Skin epidermis (tissue), 12 donors: ENCODE measurements around the gene VCPKMT.

ENCODE experiments used
- H3K27ac ChIP-seq, 21 experiments: fragments of 200-600 bp; sonication (generic) in 11 of 21; one replicate each; pipeline ENCODE4 v1.5.0; 2020; ENCODE audit warnings: mild to moderate bottlenecking in 3 of 21, inconsistent platforms in 2 of 21, moderate library complexity in 2 of 21
- H3K4me3 ChIP-seq, 7 experiments: fragments of 200-600 bp; sonication (generic) in 2 of 7; one replicate each; pipeline ENCODE4 v1.5.0; 2020; ENCODE audit warnings: inconsistent platforms in 2 of 7, mild to moderate bottlenecking in 2 of 7, moderate library complexity in 1 of 7

The VCPKMT gene

GRCh38 chr14:50116181-50116956 lies at the start of gene VCPKMT:
Gene VCPKMT (minus strand): TSS chr14:50116572. CDS start chr14:50116552, 20 bp downstream.
- peak within 1 kb of the TSS; percentile 57 to 95 (median 76) for H3K4me3 ChIP-seq
- H3K27ac ChIP-seq, result peak within 1 kb of the TSS; percentile 40 to 95 (median 86)

- H3K4me3 ChIP-seq, result no peak overlapping the region
- no peak overlapping the region for H3K27ac ChIP-seq
Observed at GRCh38 chr14:50156111-50156510, 39.7 kb upstream of the VCPKMT start.

GRCh38 chr14:50148799-50149198 lies 32.4 kb upstream of the VCPKMT start:
- H3K4me3 ChIP-seq, result no peak overlapping the region

GRCh38 chr14:50139192-50139591 lies 22.8 kb upstream of the VCPKMT start:
- H3K4me3 ChIP-seq, result no peak overlapping the region

More at GRCh38 chr14:50148799-50149198, 32.4 kb upstream of the VCPKMT start:
- no peak overlapping the region for H3K27ac ChIP-seq

GRCh38 chr14:50127802-50128201 lies 11.4 kb upstream of the VCPKMT start:
- Histone ChIP-seq H3K27ac (no peak overlapping the region), H3K4me3 (no peak overlapping the region)

More at GRCh38 chr14:50139192-50139591, 22.8 kb upstream of the VCPKMT start:
- no peak overlapping the region for H3K27ac ChIP-seq

- no peak overlapping the region for H3K27ac ChIP-seq
- H3K4me3 ChIP-seq, result no peak overlapping the region
Observed at GRCh38 chr14:50123062-50123461, 6.7 kb upstream of the VCPKMT start.

GRCh38 chr14:50122291-50122690 lies 5.9 kb upstream of the VCPKMT start:
- H3K4me3 ChIP-seq, result no peak overlapping the region
- H3K27ac ChIP-seq, result no peak overlapping the region

- H3K4me3 ChIP-seq, result no peak overlapping the region
- H3K27ac ChIP-seq, result no peak overlapping the region
Observed at GRCh38 chr14:50121486-50121885, 5.1 kb upstream of the VCPKMT start.

GRCh38 chr14:50117456-50117855 lies 1.1 kb upstream of the VCPKMT start:
- H3K4me3 ChIP-seq, result no peak overlapping the region
- H3K27ac ChIP-seq, result peak overlapping the region in 6 of 21 experiments; percentile 65 to 95 (median 90)

- peak overlapping the region in 20 of 21 experiments; percentile 41 to 95 (median 86) for H3K27ac ChIP-seq
- peak overlapping the region; percentile 57 to 95 (median 76) for H3K4me3 ChIP-seq
Observed at GRCh38 chr14:50116966-50117365, 594 bp upstream of the VCPKMT start.

- no peak overlapping the region for H3K4me3 ChIP-seq
- no peak overlapping the region for H3K27ac ChIP-seq
Observed at GRCh38 chr14:50113381-50114035, 2.9 kb downstream of the VCPKMT start.

- H3K4me3 ChIP-seq, result no peak overlapping the region
Observed at GRCh38 chr14:50110323-50111037, 5.9 kb downstream of the VCPKMT start.

GRCh38 chr14:50109342-50109741 lies 7.0 kb downstream of the VCPKMT start:
- no peak overlapping the region for H3K4me3 ChIP-seq
- no peak overlapping the region for H3K27ac ChIP-seq

More at GRCh38 chr14:50110323-50111037, 5.9 kb downstream of the VCPKMT start:
- no peak overlapping the region for H3K27ac ChIP-seq

GRCh38 chr14:50107850-50108249 lies 8.5 kb downstream of the VCPKMT start:
- H3K4me3 ChIP-seq, result no peak overlapping the region
- H3K27ac ChIP-seq, result peak overlapping the region in 5 of 21 experiments; percentile 21 to 51 (median 41)

GRCh38 chr14:50106178-50106577 lies 10.2 kb downstream of the VCPKMT start:
- H3K4me3 ChIP-seq, result no peak overlapping the region
- peak overlapping the region in 1 of 21 experiments; percentile 1 for H3K27ac ChIP-seq

- Histone ChIP-seq H3K27ac (peak overlapping the region in 1 of 21 experiments; percentile 59), H3K4me3 (no peak overlapping the region)
Observed at GRCh38 chr14:50103558-50103957, 12.8 kb downstream of the VCPKMT start.

- Histone ChIP-seq H3K27ac (no peak overlapping the region), H3K4me3 (no peak overlapping the region)
Observed at GRCh38 chr14:50101417-50101816, 15.0 kb downstream of the VCPKMT start.

- no peak overlapping the region for H3K4me3 ChIP-seq
Observed at GRCh38 chr14:50100805-50101204, 15.6 kb downstream of the VCPKMT start.

GRCh38 chr14:50099335-50099734 lies 17.0 kb downstream of the VCPKMT start:
- no peak overlapping the region for H3K27ac ChIP-seq

More at GRCh38 chr14:50100805-50101204, 15.6 kb downstream of the VCPKMT start:
- no peak overlapping the region for H3K27ac ChIP-seq

GRCh38 chr14:50095895-50096294 lies 20.5 kb downstream of the VCPKMT start:
- Histone ChIP-seq H3K4me3 (no peak overlapping the region), H3K27ac (peak overlapping the region in 9 of 21 experiments; percentile 28 to 85 (median 65))

More at GRCh38 chr14:50099335-50099734, 17.0 kb downstream of the VCPKMT start:
- no peak overlapping the region for H3K4me3 ChIP-seq
